Left forelimb (tissue), 1 donor: ENCODE data around the gene DENND1A.

ENCODE experiments used
- DNase-seq: peaks from one replicate; pipeline ENCODE4 v3.0.0-alpha.2; 2018; ENCODE audit warnings: low spot score

The DENND1A gene

DNA sequence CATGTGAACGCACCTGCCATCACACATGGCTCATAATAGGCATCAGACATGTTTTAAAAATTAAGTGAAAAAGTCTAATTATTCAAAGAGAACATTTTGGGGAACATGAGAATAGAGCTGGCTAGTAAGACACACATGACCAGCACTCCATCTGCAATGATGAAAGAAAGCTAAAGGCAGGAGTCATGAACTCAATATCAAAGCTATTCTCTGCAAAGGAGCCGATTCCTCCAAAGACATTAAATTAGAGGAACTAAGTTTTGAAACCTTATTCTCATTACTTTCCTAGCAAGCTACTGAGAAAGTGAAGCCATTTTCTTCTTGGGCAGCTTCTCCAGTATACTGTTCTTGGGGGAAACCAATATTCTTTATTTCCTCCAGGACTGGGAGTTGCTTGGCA is 401.9 kb downstream of the DENND1A start:
- no peak for DNase-seq

DNA sequence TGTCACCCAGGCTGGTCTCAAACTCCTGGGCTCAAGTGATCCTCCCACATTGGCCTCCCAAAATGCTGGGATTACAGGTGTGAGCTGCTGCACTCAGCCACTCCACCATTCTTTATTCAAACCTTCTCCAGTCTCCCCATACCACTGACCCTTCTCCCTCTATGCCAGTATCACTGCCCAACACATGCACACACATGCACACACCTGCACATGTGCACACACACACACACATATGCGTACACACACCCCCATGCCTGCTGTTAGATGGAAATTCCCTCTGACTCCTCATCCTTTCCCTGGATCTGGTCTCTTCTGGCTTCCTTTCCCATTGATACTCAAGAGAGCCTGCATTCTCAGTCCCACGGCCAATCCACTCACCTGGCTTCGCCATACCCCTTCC is 404.0 kb downstream of the DENND1A start:
- no peak for DNase-seq

DNA sequence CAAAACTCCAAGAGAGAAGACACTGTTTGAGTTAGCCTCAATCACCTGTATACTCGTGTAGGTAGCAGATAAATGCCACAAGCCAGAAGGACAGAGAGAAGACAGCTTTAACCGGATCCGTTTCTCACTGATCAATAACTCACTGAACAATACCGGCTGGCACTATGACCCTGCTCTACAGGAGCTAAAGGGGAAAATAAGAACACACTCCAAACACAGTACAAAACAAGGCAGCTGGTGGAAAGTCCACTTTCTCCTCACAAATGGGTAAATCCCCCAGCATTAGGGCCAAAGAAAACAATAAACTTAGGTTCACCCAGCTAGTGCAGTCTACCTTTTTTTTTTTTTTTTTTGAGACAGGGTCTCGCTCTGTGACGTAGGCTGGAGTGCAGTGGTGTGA is 404.5 kb downstream of the DENND1A start:
- no peak for DNase-seq

DNA sequence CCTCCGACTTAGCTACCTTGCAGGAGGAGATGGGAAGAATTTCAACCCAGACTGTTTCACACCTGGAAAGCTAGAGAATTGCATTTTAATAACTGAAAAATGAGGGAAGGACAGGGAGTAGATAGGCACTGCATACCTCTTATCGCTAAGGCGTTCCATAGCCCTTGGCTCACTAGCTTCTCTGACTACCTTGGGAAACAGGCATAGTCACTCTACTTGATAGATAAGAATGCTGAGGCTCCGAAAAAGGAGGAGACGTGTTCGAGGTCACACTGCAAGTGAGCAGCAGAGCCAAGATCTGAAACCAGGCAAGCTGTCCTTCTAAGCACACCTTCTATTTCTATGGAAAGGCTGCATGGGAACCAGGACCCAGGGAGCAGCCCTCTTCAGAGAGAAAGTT is 405.1 kb downstream of the DENND1A start:
- DNase-seq, result no peak

DNA sequence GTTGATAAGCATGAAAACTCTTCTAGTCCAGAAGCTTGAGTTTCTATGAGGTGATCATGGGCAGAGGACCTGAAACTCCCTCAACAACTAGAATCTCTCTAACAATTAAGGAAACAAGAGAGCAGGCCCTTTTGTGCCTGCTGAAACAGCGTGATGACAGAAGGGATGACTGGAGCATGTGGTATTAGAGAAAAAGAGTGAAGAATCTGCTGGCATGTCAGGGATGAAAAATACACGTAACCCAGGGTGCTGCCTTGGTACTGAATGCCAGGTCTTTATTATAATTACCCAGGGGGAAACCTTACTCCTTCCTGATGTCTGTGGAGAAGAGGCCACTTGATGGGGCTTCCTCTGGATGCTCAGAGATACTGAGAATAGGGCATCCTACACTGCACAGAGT is 406.1 kb downstream of the DENND1A start:
- no peak for DNase-seq

DNA sequence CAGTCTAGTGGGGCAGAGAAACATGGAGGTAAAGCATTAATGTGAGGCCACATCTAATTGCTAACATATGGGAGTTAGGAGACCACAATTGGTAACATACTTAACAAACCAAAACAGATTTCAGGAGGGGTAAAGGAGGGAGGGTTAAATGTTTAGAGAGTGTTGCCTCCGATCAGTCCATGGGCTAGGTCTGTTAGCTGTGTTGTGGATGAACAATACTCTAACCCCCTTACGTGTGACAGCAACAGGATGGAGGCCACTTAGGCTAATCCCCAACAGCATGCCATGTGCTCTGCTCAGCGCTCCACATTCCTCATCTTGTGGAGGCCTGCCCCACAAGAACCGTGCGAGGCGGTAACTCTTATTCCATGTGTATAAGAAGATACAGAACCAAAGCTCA is 406.9 kb downstream of the DENND1A start:
- DNase-seq, result no peak

DNA sequence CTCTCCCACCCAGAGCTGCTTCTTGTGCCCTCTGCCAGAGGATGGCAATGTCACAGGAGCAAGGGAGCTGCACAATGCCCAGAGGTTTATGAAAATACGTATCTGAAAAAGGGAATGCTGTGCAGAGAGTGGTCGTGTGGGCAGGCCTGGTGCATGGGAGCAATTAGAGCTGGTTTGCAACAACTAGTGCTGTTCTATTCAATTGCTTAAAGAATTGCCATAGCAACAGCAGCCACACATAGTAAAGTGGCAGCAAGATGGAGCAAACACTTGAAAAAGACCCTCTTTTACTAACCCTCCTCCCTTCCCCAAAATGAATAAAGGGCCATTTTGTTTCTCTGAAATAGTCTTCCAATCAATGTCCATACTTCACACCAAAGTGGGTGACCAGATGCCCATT is 407.7 kb downstream of the DENND1A start:
- DNase-seq, result no peak

DNA sequence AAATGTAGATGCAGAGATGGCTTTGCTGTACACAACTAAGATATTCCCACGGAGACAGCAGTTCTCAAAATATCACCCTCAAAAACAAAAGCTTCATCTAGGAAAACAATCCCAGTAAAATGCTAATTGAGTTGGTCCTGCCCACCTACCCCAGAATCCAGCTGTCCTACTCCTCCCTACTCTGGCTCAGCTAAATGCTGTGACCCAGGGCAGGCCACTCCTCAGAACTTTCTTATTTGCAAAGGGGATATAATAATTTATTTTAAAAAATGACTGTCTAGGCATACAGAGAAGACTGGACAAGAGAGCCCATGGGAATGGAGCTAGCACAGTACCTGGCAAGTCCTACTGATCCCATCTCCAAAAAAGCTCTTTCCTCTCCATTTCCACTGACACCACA is 411.6 kb downstream of the DENND1A start:
- DNase-seq, result no peak

DNA sequence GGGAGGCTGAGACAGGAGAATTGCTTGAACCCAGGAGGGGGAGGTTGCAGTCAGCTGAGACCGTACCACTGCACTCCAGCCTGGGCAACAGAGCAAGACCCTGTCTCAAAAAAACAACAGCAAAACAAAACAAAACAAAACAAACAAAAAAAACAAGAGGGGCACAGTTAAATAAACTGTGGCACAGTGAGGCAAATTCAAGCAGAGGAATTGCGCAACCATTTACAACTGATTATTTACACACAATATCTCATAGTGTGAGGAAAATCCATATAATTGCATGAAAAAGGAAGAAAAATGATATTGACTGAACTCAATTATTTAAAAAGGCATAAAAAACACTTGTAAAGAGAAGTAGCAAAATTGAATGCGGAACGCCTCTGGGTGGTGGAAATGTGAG is 412.4 kb downstream of the DENND1A start:
- no peak for DNase-seq

DNA sequence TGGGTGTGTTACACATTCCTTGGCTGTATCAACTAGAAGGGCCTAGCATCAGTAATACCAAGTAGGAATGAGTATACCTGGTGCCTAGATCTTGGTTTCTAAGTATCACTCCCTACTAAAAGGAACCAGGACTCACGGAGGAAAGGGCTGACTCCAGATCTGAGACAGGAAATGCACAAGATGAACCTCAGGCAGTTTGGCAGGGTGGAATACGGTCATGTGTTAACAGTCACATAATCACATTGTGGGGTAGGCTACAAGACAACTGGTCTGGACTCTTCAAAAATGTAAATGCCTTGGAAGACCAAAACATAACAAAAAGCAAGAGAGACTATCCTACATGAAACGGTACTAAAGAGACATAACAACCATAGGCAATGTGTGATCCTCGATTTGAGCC is 415.2 kb downstream of the DENND1A start:
- no peak for DNase-seq

DNA sequence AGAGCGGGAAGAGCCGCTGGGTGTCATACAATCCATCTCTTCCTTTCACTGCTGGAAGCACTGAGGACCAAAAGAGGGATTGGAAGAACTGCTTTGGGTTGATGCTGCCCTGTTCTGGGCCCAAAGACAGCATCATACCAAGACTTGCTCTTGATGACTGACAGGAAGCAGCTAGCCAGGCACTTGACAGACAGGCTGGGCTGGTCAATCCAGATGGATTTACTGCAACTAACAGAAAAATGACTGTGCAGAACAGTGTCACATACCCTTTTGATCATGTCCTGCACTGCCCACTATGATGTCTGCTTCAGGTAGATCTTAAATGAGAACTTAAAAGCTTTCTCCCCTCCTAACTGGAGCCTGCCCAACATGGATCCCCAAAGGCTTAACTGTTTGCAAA is 416.4 kb downstream of the DENND1A start:
- DNase-seq, result peak; percentile 4

DNA sequence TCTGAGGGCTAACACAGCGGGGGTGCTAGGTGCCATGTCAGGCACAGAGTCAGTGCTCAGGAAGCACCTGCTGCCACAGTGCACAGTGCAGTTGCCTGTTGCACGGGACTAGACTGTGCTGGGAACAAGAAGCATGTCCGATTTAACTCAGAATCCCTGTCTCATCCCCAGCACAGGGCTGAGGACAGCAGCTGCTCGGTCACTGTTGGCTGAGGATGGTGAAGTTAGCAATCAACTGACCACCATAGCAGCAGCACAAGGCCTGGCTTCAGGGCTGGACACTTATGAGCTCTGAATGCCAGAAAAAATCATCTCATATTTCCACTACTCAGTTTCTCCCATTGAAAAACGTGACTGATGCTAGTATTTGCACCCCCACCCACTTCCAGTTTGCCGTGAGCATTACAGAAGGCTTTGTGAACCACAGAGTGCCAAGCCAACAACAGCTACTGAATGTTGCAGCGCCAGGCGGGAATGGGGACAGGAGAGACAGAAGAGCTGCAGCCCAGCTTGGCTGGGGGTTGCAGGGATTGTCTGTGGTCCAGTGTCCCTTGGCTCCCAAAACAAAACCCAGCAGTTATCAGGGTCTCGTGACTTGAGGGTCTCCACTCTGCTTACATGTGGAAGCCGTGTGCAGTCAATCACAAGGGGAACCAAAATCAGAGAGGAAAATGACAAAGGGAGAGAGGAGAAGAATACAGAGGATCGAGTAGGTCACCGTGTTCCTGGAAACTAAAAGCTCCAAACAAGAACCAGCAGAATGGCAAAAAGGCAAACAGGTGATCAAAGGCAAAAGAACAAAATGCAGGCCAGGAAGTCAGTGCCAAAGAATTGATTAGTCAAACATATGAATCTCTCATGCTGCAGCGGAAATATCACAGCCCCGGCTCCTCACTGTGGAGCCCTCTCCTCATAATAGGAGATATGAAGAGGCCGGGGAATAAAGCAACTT is 418.3 kb downstream of the DENND1A start:
- DNase-seq, result peak; percentile 44

DNA sequence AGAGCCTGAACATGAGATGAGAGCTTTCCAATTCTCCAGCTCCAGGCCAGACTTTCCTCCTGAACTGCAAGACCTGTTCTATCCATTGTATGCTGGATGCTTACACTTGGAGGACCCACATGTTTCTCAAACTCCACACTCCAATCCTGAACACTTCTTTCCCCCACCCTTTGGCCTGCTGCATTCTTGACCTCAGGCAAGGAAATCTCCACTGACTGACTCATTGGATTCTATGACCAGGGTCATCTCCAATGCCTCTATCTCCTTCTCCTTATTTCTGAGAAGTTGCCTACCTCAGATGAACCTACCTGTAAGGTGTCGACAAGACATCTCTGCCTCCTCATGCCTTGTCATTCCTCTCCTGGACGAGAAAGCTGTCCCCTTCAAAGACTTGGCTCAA is 420.3 kb downstream of the DENND1A start:
- DNase-seq, result no peak

DNA sequence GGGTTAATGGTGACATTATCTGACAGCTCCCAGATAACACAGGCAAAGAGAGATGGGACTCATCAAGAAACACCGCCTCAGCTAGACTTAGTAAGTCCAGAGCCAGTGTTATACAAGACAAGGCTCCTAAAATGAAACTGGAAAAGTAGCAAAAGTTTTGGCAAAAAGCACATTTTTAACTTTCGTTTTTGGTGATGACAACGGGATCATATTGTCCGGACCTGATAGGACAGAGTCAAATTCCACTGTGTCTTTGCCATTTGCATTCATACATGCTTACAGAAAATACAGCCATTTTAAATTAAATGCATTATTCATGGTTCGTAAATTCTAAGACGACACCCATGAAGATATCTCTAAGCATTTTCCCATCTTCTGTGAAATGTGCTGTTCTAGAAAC is 421.9 kb downstream of the DENND1A start:
- DNase-seq, result no peak

DNA sequence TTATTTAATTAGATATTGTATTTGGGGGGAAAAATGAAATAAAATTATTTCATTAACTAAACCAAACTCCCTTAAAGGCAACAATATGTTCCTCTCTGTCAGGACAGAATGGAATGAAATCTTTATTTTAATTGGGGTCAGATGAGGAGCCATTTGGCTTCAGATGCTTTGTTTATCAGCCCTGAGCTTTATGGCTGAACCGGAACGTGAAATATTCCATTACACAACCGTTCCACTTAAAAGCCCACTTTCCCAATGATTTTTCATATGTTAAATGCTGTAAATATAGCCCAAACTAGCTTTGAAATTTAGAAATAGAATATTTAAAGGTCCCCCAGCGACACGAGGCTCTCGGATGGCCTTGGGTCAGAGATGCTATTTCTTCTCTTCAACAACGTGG is 424.4 kb downstream of the DENND1A start:
- no peak for DNase-seq

DNA sequence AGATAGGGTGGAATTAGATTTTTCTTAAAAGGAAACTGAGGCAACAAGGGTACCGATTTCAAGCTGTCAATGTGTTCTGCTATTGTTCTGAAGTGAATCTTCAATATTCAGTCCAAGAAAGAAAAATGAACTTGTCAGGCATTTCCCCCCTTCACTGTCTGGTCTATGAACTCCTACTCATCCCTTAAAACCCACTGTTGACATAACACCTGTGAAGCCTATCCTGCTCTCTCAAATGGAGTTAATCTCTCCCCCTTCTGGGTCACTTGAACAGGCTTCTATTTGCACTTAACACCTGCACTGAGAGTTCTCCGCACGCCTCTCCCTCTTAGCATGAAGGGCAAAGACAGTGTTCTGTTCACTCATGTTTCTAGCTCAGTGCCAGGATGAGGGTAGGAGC is 429.6 kb downstream of the DENND1A start:
- no peak for DNase-seq

DNA sequence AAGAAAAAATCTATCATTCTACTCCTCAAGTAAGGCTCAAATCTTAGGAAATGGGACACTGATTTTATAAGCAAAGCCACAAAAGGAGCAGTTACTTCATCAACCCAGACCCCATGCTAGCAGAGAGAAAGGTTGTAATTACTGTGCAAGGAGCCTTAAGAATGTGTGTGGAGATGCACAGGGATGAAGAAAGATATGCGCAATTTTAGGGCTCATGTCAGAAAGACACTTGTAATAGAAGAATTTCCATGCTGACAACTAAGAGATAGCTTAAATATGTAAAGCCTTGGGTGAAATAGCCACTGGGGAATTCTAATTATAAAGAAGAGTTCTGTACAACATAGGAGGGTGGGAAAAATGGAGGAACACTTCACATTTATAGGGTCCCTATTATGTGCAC is 432.1 kb downstream of the DENND1A start:
- DNase-seq, result no peak

DNA sequence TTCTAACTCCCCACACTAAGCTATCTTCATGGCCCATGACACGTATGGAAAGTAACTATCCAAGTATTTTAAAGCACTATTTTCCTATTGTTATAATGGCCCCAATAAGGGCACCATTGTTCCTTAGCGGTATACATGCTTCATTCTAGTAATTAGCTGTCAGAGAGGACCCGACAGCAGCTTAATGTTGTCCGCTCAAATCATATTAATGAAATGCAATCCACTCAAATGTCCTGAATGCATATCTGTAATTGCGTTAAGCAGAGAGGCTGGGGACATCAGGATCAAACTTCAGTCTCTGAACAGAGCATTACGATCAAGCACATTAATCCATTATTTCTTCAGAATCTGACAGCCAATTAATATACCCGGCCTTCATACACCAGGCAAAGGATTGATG is 434.2 kb downstream of the DENND1A start:
- no peak for DNase-seq

DNA sequence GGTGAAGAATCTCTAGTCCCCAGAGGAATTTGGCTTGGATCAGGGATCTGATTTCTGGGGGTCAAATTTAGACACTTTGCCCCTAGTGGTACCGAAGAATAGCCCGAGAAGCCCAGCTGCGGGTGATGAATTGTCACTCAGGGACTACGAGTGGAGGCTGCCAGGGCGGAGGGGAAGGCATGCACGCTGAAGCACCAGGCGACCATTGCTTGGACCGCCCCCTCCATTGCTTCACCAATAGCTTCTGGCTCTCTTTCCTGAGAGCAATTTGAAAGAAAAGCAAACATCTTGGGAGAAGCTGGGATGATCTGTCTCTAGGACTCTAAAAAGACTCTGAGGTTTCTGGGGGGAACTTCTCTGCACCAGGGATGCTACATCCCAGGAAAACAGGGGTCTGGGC is 436.3 kb downstream of the DENND1A start:
- no peak for DNase-seq

DNA sequence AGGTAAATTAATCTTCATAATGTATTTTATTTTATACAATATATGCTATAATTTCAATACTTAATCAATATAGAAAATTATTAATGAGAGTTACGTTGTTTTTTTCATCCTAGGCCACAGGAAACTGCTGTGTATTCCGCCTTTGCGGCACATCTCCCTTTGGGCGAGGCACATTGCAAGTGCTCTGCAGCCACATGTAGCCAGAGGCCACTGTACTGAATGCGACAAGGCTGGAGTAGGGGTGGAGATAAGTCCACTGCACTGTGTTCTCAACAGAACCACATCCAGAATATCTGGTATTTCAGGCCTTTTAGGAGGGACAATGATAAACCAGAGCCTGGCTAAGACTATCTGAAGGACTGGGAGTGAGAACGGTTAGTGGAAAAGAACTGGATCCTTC is 439.2 kb downstream of the DENND1A start:
- DNase-seq, result no peak

DNA sequence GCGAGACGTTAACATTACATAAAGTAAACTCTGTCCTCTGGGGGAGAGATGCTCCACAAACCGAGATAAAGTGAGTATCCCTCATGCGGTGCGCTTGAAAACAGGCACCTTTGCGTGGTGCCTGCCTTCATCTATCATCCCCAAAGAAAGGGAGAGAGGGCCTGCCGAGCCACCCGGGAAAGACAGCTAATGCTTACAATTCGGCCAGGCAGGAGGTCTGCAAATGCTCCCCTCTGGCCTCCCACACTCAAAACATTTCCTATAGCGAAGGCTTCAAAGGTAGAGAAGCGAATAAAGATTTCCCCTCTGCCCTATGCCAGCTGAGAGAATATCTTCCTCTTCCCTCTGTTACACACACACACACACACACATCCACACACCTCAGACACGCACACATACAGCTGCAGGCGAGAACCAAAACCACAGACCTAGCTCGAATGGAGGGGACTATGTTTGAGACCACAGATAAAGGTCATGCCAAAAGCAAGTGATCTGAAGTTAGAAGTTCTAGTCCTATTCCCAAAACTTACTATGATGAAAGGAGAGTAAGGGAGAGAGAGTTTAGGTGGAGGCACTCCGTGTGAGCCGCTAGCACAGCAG is 441.1 kb downstream of the DENND1A start:
- DNase-seq, result no peak

DNA sequence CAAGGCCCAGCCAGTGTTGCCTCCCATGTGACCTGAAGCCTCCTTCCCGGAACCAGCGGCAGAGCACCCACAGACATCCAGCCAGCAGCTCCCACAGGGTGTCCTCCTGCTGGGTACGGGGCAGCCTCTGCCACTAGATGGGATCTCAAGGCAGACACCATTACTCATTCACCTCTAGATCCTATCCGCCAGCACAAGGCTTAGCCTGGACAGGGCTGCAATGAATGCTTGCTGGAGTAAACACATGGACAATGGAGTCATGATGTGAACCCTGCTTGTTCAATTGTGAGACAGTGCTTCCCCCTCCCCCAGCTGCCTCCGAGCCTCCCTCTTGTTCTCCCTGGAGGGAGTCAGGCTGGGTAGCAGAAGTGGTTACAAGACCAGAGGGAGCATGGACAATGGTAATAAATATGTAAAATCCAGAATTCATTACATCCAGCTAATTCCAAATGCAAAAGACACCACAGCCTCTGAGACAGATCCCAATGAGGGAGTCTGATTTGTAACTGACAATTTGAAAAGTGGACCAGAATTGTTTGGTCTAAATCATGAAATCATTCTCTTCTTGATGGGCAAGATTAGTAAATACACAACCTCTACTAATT is 441.9 kb downstream of the DENND1A start:
- no peak for DNase-seq

DNA sequence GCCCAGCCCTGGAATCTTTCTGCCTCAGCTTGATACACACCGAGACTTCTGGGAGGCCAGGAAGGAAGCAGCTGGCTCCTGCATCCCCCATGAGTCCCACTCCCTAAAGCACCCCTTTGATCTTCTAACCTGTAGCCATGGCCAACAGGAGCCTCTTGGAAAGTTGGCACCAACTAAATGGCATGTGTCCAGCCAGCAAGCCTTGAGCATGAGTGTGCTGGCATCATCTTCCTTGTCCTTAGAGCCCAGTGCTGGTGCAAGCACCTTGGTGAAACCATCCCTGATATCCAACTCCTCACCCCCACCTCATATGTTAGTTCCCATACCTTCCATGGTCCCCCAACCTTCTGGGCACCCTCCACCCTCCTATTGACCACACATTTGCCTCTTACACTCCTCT is 443.5 kb downstream of the DENND1A start:
- DNase-seq, result no peak
